Measurements from ENCODE around the gene OR10G3. TPM values are rescaled to one million over a fixed set of nuclear protein-coding genes. Genes with fewer than 3 reads are reported as not detected.

The OR10G3 gene
- total RNA-seq, 1 donor from 2014 or later, result not detected

- peaks cover 13% of the 10 kb centered on the region for H3K9me3 Mint-ChIP-seq (ENCODE audit: low read depth)
- DNase-seq (ENCODE audit: low spot score), result no peak
- H3K36me3 Mint-ChIP-seq (ENCODE audit: low read depth), result no peaks in the 10 kb centered on the region
- peaks cover 10% of the 10 kb centered on the region for H3K27me3 Mint-ChIP-seq (ENCODE audit: low read depth)
- no peak for TF ChIP-seq CTCF (IDR thresholded peaks at IDR 0.05)
- no peak overlapping the region for H3K27ac Mint-ChIP-seq (ENCODE audit: unreplicated experiment)
- no peak overlapping the region for H3K4me3 Mint-ChIP-seq (ENCODE audit: unreplicated experiment)
- no peaks in the 10 kb centered on the region for H3K4me1 Mint-ChIP-seq (ENCODE audit: low read depth)
Measured at GRCh38 chr14:21589317-21589716, 9.4 kb upstream of the OR10G3 start.

GRCh38 chr14:21575661-21576060 lies 4.2 kb downstream of the OR10G3 start:
- Mint-ChIP-seq H3K4me3 (ENCODE audit: unreplicated experiment) (no peak overlapping the region), H3K27ac (ENCODE audit: unreplicated experiment) (no peak overlapping the region), H3K9me3 (ENCODE audit: low read depth) (peaks cover 8% of the 10 kb centered on the region), H3K4me1 (ENCODE audit: low read depth) (no peaks in the 10 kb centered on the region), H3K27me3 (ENCODE audit: low read depth) (peaks cover 30% of the 10 kb centered on the region), H3K36me3 (ENCODE audit: low read depth) (no peaks in the 10 kb centered on the region)
- no peak for TF ChIP-seq CTCF (IDR thresholded peaks at IDR 0.05)
- DNase-seq (ENCODE audit: low spot score), result no peak

- Mint-ChIP-seq H3K4me1 (ENCODE audit: low read depth) (no peaks in the 10 kb centered on the region), H3K27ac (ENCODE audit: unreplicated experiment) (no peak overlapping the region), H3K9me3 (ENCODE audit: low read depth) (peaks cover 8% of the 10 kb centered on the region), H3K36me3 (ENCODE audit: low read depth) (no peaks in the 10 kb centered on the region), H3K4me3 (ENCODE audit: unreplicated experiment) (no peak overlapping the region), H3K27me3 (ENCODE audit: low read depth) (peaks cover 30% of the 10 kb centered on the region)
- DNase-seq (ENCODE audit: low spot score), result no peak
- no peak for TF ChIP-seq CTCF (IDR thresholded peaks at IDR 0.05)
Measured at GRCh38 chr14:21572604-21573003, 7.3 kb downstream of the OR10G3 start.

GRCh38 chr14:21558703-21559170 lies 21.1 kb downstream of the OR10G3 start:
- peaks cover 12% of the 10 kb centered on the region for H3K4me1 Mint-ChIP-seq (ENCODE audit: low read depth)
- H3K27ac Mint-ChIP-seq (ENCODE audit: unreplicated experiment), result no peak overlapping the region
- H3K27me3 Mint-ChIP-seq (ENCODE audit: low read depth), result peaks cover 1% of the 10 kb centered on the region
- no peaks in the 10 kb centered on the region for H3K9me3 Mint-ChIP-seq (ENCODE audit: low read depth)
- peak overlapping the region; percentile 28 for H3K4me3 Mint-ChIP-seq (ENCODE audit: unreplicated experiment)
- DNase-seq (ENCODE audit: low spot score), result no peak
- no peak for TF ChIP-seq CTCF (IDR thresholded peaks at IDR 0.05)
- no peaks in the 10 kb centered on the region for H3K36me3 Mint-ChIP-seq (ENCODE audit: low read depth)

- Mint-ChIP-seq H3K4me1 (ENCODE audit: low read depth) (peaks cover 12% of the 10 kb centered on the region), H3K27me3 (ENCODE audit: low read depth) (no peaks in the 10 kb centered on the region), H3K27ac (ENCODE audit: unreplicated experiment) (peak overlapping the region; percentile 96), H3K4me3 (ENCODE audit: unreplicated experiment) (peak overlapping the region; percentile 60), H3K9me3 (ENCODE audit: low read depth) (no peaks in the 10 kb centered on the region), H3K36me3 (ENCODE audit: low read depth) (no peaks in the 10 kb centered on the region)
- peak; percentile 89 for TF ChIP-seq CTCF (IDR thresholded peaks at IDR 0.05)
- DNase-seq (ENCODE audit: low spot score), result no peak
Measured at GRCh38 chr14:21557084-21557901, 22.6 kb downstream of the OR10G3 start.

All from chondrocyte (in vitro differentiated cells).